Measurements from ENCODE around the gene TTLL4. TPM values are rescaled to one million over a fixed set of nuclear protein-coding genes. Genes with fewer than 3 reads are reported as not detected.

The TTLL4 gene
- total and polyA plus RNA-seq, 2 donors (not counting 1 experiment from before 2014, with no cell fraction given), result 21.2 to 33.8 TPM

GRCh38 chr2:218748741-218749441, 38.3 kb downstream of the TTLL4 start:
- H3K4me1 Mint-ChIP-seq, result no peaks in the 10 kb centered on the region
- no peaks in the 10 kb centered on the region for H4K20me1 ChIP-seq (ENCODE audit: control insufficient read depth, insufficient read depth, low read length, poor library complexity, severe bottlenecking)
- intact Hi-C loops (cut with micrococcal nuclease), result no loop called here
- WGBS (ENCODE audit: insufficient coverage), result 86% methylated on average over 6 of the region's 8 CpGs
- H3K36me3 ChIP-seq (replicated peaks in 1 of 2; ENCODE audit: control extremely low read depth in 1 of 2, control insufficient read depth in 1 of 2, extremely low read depth in 1 of 2, insufficient read depth in 2 of 2, low read length in 1 of 2), result peaks cover 0 to 82% of the 10 kb centered on the region in 2 experiments
- H3K27ac ChIP-seq (ENCODE audit: low read length in 2 of 2), result no peak overlapping the region
- H3K9me3 Mint-ChIP-seq (ENCODE audit: insufficient read depth), result no peaks in the 10 kb centered on the region
- H3K4me3 ChIP-seq (ENCODE audit: control extremely low read depth in 1 of 5, extremely low read depth in 1 of 5, insufficient read depth in 1 of 5, low read depth in 2 of 5, low read length in 4 of 5), result no peak overlapping the region
- no peak overlapping the region for H3K27ac Mint-ChIP-seq
- H3K9me3 ChIP-seq (ENCODE audit: control extremely low read depth in 1 of 3, control insufficient read depth in 2 of 3, insufficient read depth in 1 of 3, low read length in 2 of 3), result no peaks in the 10 kb centered on the region
- ChIA-PET CTCF (no interaction called here), POLR2A (no interaction called here)
- H3K4me1 ChIP-seq (ENCODE audit: control insufficient read depth in 2 of 2, insufficient read depth in 2 of 2, low read length in 2 of 2), result no peaks in the 10 kb centered on the region
- H3K4me3 Mint-ChIP-seq, result no peak overlapping the region
- ATAC-seq (ENCODE audit: low read depth) (no peak), DNase-seq (no peak)
- no peaks in the 10 kb centered on the region for H3K79me2 ChIP-seq (ENCODE audit: control insufficient read depth, insufficient read depth, low read length)
- no peaks in the 10 kb centered on the region for H3K27me3 Mint-ChIP-seq
- no peaks in the 10 kb centered on the region for H3K27me3 ChIP-seq (replicated peaks in 1 of 4; ENCODE audit: control extremely low read depth in 1 of 4, control insufficient read depth in 3 of 4, insufficient read depth in 4 of 4, low read length in 3 of 4)
- no peak overlapping the region for H3K4me2 ChIP-seq (replicated peaks; ENCODE audit: low read depth, low read length, poor library complexity, severe bottlenecking)
- TF ChIP-seq CTCF (IDR thresholded peaks at IDR 0.05) (no peak), EZH2 (IDR thresholded peaks at IDR 0.05; ENCODE audit: borderline replicate concordance, insufficient read depth, low read depth, low read length, poor library complexity, severe bottlenecking) (no peak)
- no peak overlapping the region for H2AFZ ChIP-seq (ENCODE audit: insufficient read depth, low read depth, low read length, poor library complexity, severe bottlenecking)
- H3K9ac ChIP-seq (ENCODE audit: low read length), result no peak overlapping the region

- no peak overlapping the region for H2AFZ ChIP-seq (ENCODE audit: insufficient read depth, low read depth, low read length, poor library complexity, severe bottlenecking)
- no peak overlapping the region for H3K4me2 ChIP-seq (replicated peaks; ENCODE audit: low read depth, low read length, poor library complexity, severe bottlenecking)
- H3K4me1 ChIP-seq (ENCODE audit: control insufficient read depth in 2 of 2, insufficient read depth in 2 of 2, low read length in 2 of 2), result no peaks in the 10 kb centered on the region
- no peaks in the 10 kb centered on the region for H3K27me3 ChIP-seq (replicated peaks in 1 of 4; ENCODE audit: control extremely low read depth in 1 of 4, control insufficient read depth in 3 of 4, insufficient read depth in 4 of 4, low read length in 3 of 4)
- no peak overlapping the region for H3K9ac ChIP-seq (ENCODE audit: low read length)
- Mint-ChIP-seq H3K27me3 (no peaks in the 10 kb centered on the region), H3K27ac (no peak overlapping the region), H3K4me1 (no peaks in the 10 kb centered on the region), H3K4me3 (no peak overlapping the region), H3K9me3 (ENCODE audit: insufficient read depth) (no peaks in the 10 kb centered on the region)
- H3K9me3 ChIP-seq (ENCODE audit: control extremely low read depth in 1 of 3, control insufficient read depth in 2 of 3, insufficient read depth in 1 of 3, low read length in 2 of 3), result no peaks in the 10 kb centered on the region
- no peak overlapping the region for H3K27ac ChIP-seq (ENCODE audit: low read length in 2 of 2)
- H3K36me3 ChIP-seq (replicated peaks in 1 of 2; ENCODE audit: control extremely low read depth in 1 of 2, control insufficient read depth in 1 of 2, extremely low read depth in 1 of 2, insufficient read depth in 2 of 2, low read length in 1 of 2), result peaks cover 0 to 61% of the 10 kb centered on the region in 2 experiments
- POLR2A ChIA-PET, result no interaction called here
- 94% methylated on average over 2 of the region's 3 CpGs for WGBS (ENCODE audit: insufficient coverage)
- no peak for DNase-seq
- no peak for ATAC-seq (ENCODE audit: low read depth)
- no peak overlapping the region for H3K4me3 ChIP-seq (ENCODE audit: control extremely low read depth in 1 of 5, extremely low read depth in 1 of 5, insufficient read depth in 1 of 5, low read depth in 2 of 5, low read length in 4 of 5)
- intact Hi-C loops (cut with micrococcal nuclease), result no loop called here
- TF ChIP-seq CTCF (IDR thresholded peaks at IDR 0.05), result no peak
- TF ChIP-seq EZH2 (IDR thresholded peaks at IDR 0.05; ENCODE audit: borderline replicate concordance, insufficient read depth, low read depth, low read length, poor library complexity, severe bottlenecking), result no peak
- CTCF ChIA-PET, result no interaction called here
- H3K79me2 ChIP-seq (ENCODE audit: control insufficient read depth, insufficient read depth, low read length), result no peaks in the 10 kb centered on the region
- H4K20me1 ChIP-seq (ENCODE audit: control insufficient read depth, insufficient read depth, low read length, poor library complexity, severe bottlenecking), result no peaks in the 10 kb centered on the region
Measured at GRCh38 chr2:218754201-218754600, 43.6 kb downstream of the TTLL4 start.
